ENCODE data around the gene PSMA7. TPM values are rescaled to one million over a fixed set of nuclear protein-coding genes. Genes with fewer than 3 reads are reported as not detected.

PSMA7 gene
- total RNA-seq, 1 experiment from 2014 or later = 332 TPM

DNA sequence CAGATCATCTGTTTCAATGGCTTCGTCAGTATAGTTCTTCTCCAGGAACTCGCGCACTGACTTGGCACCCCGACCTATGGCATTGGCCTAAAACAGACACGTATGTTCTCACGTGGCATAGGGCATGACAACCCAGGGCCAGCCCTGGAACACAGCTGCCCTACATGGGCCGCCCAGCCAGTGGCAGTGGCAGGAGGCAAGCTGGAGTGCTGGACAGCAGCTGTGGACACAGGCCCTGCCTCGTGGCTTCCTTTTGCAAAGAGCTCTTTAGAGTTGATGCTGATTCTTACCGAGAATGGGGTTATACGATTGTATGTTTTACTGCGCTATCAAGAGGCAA, 5.0 kb downstream of the PSMA7 start:
- H3K27ac Mint-ChIP-seq = peak overlapping the region in 2 of 3 experiments; percentile 70 to 82; a peak in 3 of 7 replicates

More for the DNA sequence above, 5.0 kb downstream of the PSMA7 start:
- H2BK5ac ChIP-seq (ENCODE audit: insufficient read length, low read length) = no peak overlapping the region
- H3K23ac ChIP-seq (ENCODE audit: insufficient read length, low read depth, low read length) = no peak overlapping the region
- H2AFZ ChIP-seq (ENCODE audit: low read length) = no peak overlapping the region
- Mint-ChIP-seq H3K27me3 (ENCODE audit: low read depth) (no peaks in the 10 kb centered on the region; the same call in 1 of the 2 replicates), H3K9me3 (no peaks in the 10 kb centered on the region), H3K36me3 (ENCODE audit: insufficient read depth in 1 of 3, low read depth in 3 of 3) (peaks cover 42 to 91% (median 72%) of the 10 kb centered on the region in 3 experiments; a peak in 6 of 7 replicates), H3K4me3 (0 out of 5 replicates have a peak overlapping the region, but pooled peaks of 1 of the 2 experiments have one; percentile 14), H3K4me1 (peaks cover 15% of the 10 kb centered on the region in 2 experiments)
- H4K20me1 ChIP-seq (ENCODE audit: control insufficient read depth, insufficient read depth, insufficient read length) = no peaks in the 10 kb centered on the region
- H3K23me2 ChIP-seq (ENCODE audit: insufficient read length, low read depth, low read length, poor library complexity, severe bottlenecking) = peaks cover 7% of the 10 kb centered on the region
- no peak overlapping the region for H3K18ac ChIP-seq (ENCODE audit: insufficient read length, low read depth, low read length)
- H3K27me3 ChIP-seq (ENCODE audit: insufficient read depth, low read length) = no peaks in the 10 kb centered on the region
- no peak overlapping the region for H2BK15ac ChIP-seq (ENCODE audit: low read depth, low read length)
- no peak overlapping the region for H2BK120ac ChIP-seq (ENCODE audit: low read depth, low read length, poor library complexity, severe bottlenecking)
- no peak overlapping the region for H3K56ac ChIP-seq (ENCODE audit: insufficient read length, low read depth, low read length)
- DNase-seq = no peak
- H3T11ph ChIP-seq (ENCODE audit: low read length) = no peak overlapping the region
- no peak overlapping the region for H3K27ac ChIP-seq (ENCODE audit: insufficient read length, low read depth, low read length)
- no peak overlapping the region for H3K4ac ChIP-seq (ENCODE audit: low read depth, low read length)
- TF ChIP-seq, protein P1, sequence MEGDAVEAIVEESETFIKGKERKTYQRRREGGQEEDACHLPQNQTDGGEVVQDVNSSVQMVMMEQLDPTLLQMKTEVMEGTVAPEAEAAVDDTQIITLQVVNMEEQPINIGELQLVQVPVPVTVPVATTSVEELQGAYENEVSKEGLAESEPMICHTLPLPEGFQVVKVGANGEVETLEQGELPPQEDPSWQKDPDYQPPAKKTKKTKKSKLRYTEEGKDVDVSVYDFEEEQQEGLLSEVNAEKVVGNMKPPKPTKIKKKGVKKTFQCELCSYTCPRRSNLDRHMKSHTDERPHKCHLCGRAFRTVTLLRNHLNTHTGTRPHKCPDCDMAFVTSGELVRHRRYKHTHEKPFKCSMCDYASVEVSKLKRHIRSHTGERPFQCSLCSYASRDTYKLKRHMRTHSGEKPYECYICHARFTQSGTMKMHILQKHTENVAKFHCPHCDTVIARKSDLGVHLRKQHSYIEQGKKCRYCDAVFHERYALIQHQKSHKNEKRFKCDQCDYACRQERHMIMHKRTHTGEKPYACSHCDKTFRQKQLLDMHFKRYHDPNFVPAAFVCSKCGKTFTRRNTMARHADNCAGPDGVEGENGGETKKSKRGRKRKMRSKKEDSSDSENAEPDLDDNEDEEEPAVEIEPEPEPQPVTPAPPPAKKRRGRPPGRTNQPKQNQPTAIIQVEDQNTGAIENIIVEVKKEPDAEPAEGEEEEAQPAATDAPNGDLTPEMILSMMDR (conservative IDR thresholded peaks at IDR 0.05) = no peak
- no CpG with 5 or more reads among the region's 11 CpGs for WGBS (ENCODE audit: extremely low coverage, insufficient read length, low lambda C conversion rate)
- H3K14ac ChIP-seq (ENCODE audit: insufficient read depth, low read length) = no peak overlapping the region
- H3K9me3 ChIP-seq (ENCODE audit: control insufficient read depth, low read depth, low read length) = no peaks in the 10 kb centered on the region
- H4K5ac ChIP-seq (ENCODE audit: insufficient read length, low read depth, low read length) = no peak overlapping the region
- no peak overlapping the region for H2BK20ac ChIP-seq (ENCODE audit: low read depth, low read length, poor library complexity, severe bottlenecking)
- no peak overlapping the region for H3K9ac ChIP-seq (ENCODE audit: extremely low read depth, insufficient read length, low read length)
- no peak overlapping the region for H3K4me2 ChIP-seq (ENCODE audit: insufficient read depth, insufficient read length, low read length)
- H3K79me1 ChIP-seq (ENCODE audit: insufficient read depth, low read depth, low read length, poor library complexity, severe bottlenecking) = no peaks in the 10 kb centered on the region
- no peak overlapping the region for H2AK5ac ChIP-seq (ENCODE audit: insufficient read length, low read length)
- no peak overlapping the region for H4K8ac ChIP-seq (replicated peaks; ENCODE audit: insufficient read length, low read depth, low read length)
- no peaks in the 10 kb centered on the region for H3K4me1 ChIP-seq (ENCODE audit: insufficient read depth, low read length)
- H2BK12ac ChIP-seq (ENCODE audit: insufficient read length, low read depth, low read length) = no peak overlapping the region
- no peak overlapping the region for H4K91ac ChIP-seq (ENCODE audit: insufficient read length, low read depth, low read length)
- H3K79me2 ChIP-seq (ENCODE audit: insufficient read depth, low read length) = peaks cover 18% of the 10 kb centered on the region; the same call in 1 of the 2 replicates
